Osteoblast (primary cell): ENCODE measurements around the gene PTGER3. TPM values are rescaled to one million over a fixed set of nuclear protein-coding genes. Genes with fewer than 3 reads are reported as not detected.

ENCODE experiments used
- DNase-seq: peaks from one replicate; pipeline ENCODE4 v3.0.0; 2011; ENCODE audit warnings: low spot score, mixed read lengths; ENCODE audit not compliant: insufficient read length; ENCODE audit errors: missing footprints
- H2AFZ ChIP-seq: 2 replicates; pipeline ENCODE4 v1.6.0; 2011; ENCODE audit warnings: mild to moderate bottlenecking, low read length
- H3K27ac ChIP-seq: 2 replicates; pipeline ENCODE4 v1.5.1; 2011; ENCODE audit warnings: mild to moderate bottlenecking, low read depth, low read length, moderate library complexity
- H3K27me3 ChIP-seq: 2 replicates; pipeline ENCODE4 v1.6.0; 2012; ENCODE audit warnings: mild to moderate bottlenecking, control low read depth, inconsistent platforms, low read length, moderate library complexity; ENCODE audit not compliant: insufficient read depth
- H3K36me3 ChIP-seq: 2 replicates; pipeline ENCODE4 v1.5.1; 2011; ENCODE audit warnings: mild to moderate bottlenecking, low read length, control low read depth, moderate library complexity; ENCODE audit not compliant: insufficient read depth
- H3K4me1 ChIP-seq: 2 replicates; pipeline ENCODE4 v1.5.1; 2011; ENCODE audit warnings: mild to moderate bottlenecking, low read length, control low read depth, moderate library complexity; ENCODE audit not compliant: insufficient read depth
- H3K4me2 ChIP-seq: 2 replicates; pipeline ENCODE4 v1.6.0; 2011; ENCODE audit warnings: mild to moderate bottlenecking, low read length; ENCODE audit not compliant: insufficient read depth
- H3K4me3 ChIP-seq: fragments of 200-600 bp; sonication (generic); 3 replicates; pipeline ENCODE4 v1.5.1; 2012; ENCODE audit warnings: mild to moderate bottlenecking, low read length, inconsistent platforms; ENCODE audit not compliant: insufficient read depth
- H3K79me2 ChIP-seq: 2 replicates; pipeline ENCODE4 v1.6.0; 2012; ENCODE audit warnings: mild to moderate bottlenecking, low read length, control low read depth, inconsistent platforms; ENCODE audit not compliant: insufficient read depth
- H3K9me3 ChIP-seq: 2 replicates; pipeline ENCODE4 v1.5.1; 2011; ENCODE audit warnings: low read depth, low read length, control low read depth
- H4K20me1 ChIP-seq: 2 replicates; pipeline ENCODE4 v1.6.0; 2012; ENCODE audit warnings: mild to moderate bottlenecking, low read length, control low read depth; ENCODE audit not compliant: insufficient read depth
- total RNA-seq: library from RNA; depleted of rRNA; stranded (reverse); fragments of >200 nt; gene quantifications from 2 replicates; pipeline ENCODE4 v1.2.3, GENCODE V29; 2012
- TF ChIP-seq, protein P1 (sequence below): IDR thresholded peaks from 2 replicates; pipeline ENCODE4 v1.5.1; 2011; ENCODE audit warnings: mild to moderate bottlenecking, low read depth, low read length, moderate library complexity; ENCODE audit errors: extremely low read depth

PTGER3 gene
- total RNA-seq, 1 donor, result not detected

- Histone ChIP-seq H3K79me2 (peaks cover 9% of the 10 kb centered on the region), H3K9me3 (no peaks in the 10 kb centered on the region), H3K27ac (no peak overlapping the region), H2AFZ (no peak overlapping the region), H3K36me3 (peaks cover 96% of the 10 kb centered on the region), H3K27me3 (no peaks in the 10 kb centered on the region), H3K4me2 (no peak overlapping the region), H3K4me1 (no peaks in the 10 kb centered on the region), H3K4me3 (no peak overlapping the region), H4K20me1 (peaks cover 3% of the 10 kb centered on the region)
- no peak for DNase-seq
- TF ChIP-seq, protein P1, sequence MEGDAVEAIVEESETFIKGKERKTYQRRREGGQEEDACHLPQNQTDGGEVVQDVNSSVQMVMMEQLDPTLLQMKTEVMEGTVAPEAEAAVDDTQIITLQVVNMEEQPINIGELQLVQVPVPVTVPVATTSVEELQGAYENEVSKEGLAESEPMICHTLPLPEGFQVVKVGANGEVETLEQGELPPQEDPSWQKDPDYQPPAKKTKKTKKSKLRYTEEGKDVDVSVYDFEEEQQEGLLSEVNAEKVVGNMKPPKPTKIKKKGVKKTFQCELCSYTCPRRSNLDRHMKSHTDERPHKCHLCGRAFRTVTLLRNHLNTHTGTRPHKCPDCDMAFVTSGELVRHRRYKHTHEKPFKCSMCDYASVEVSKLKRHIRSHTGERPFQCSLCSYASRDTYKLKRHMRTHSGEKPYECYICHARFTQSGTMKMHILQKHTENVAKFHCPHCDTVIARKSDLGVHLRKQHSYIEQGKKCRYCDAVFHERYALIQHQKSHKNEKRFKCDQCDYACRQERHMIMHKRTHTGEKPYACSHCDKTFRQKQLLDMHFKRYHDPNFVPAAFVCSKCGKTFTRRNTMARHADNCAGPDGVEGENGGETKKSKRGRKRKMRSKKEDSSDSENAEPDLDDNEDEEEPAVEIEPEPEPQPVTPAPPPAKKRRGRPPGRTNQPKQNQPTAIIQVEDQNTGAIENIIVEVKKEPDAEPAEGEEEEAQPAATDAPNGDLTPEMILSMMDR, result no peak
These were observed 21.0 kb upstream of the PTGER3 start for GRCh38 chr1:71068325-71069240.

DNA sequence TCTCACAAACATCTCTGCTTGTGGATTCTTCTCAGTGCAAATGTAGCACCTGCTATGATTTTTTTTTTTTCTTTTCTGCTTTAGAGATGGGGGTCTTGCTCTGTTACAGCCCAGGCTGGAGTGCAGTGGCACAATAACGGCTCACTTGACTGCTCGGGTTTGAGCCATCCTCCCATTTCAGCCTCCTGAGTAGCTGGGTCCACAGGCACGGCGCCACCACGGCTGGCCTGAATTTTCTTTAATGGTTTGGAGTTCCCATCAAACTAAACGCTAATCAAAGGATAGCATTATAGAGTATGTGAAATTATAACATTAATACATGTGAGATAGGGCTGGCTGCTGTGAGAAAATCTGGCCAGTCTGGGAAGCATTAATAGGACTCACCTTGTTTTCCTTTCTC, 7.2 kb upstream of the PTGER3 start:
- TF ChIP-seq, protein P1, result no peak
- Histone ChIP-seq H3K9me3 (no peaks in the 10 kb centered on the region), H3K4me2 (no peak overlapping the region), H3K79me2 (no peaks in the 10 kb centered on the region), H2AFZ (no peak overlapping the region), H3K27me3 (no peaks in the 10 kb centered on the region), H4K20me1 (no peaks in the 10 kb centered on the region), H3K27ac (no peak overlapping the region), H3K4me1 (no peaks in the 10 kb centered on the region), H3K4me3 (no peak overlapping the region), H3K36me3 (peaks cover 18% of the 10 kb centered on the region)
- DNase-seq, result no peak

DNA sequence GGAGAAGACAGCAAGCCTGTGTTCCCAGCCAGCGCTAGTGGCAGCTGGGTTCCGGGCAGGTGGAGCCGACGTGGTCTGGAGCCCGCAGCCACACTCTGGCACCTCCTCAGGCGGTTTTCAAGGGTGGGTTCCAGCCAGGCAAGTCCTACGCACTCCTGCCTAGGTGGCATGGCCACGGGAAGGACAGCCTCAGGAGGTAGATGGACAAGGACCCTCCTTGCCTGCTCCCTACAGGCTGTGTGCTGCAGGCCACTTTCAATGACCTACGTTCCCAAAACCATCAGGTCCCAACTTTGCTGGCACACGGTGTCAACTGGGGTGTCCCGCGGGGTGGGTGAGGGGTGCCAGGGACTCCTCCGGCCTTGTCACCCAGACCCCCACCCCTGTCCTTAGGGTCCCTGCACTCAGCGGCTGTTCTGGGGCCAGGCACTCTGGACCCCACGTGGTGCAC, 6.7 kb upstream of the PTGER3 start:
- H3K36me3 ChIP-seq, result peaks cover 16% of the 10 kb centered on the region
- TF ChIP-seq, protein P1, result no peak
- H3K79me2 ChIP-seq, result no peaks in the 10 kb centered on the region
- DNase-seq, result peak; percentile 41
- H3K27ac ChIP-seq, result no peak overlapping the region
- H3K4me1 ChIP-seq, result no peaks in the 10 kb centered on the region
- no peak overlapping the region for H2AFZ ChIP-seq
- no peaks in the 10 kb centered on the region for H4K20me1 ChIP-seq
- no peaks in the 10 kb centered on the region for H3K9me3 ChIP-seq
- H3K4me3 ChIP-seq, result no peak overlapping the region
- no peaks in the 10 kb centered on the region for H3K27me3 ChIP-seq
- H3K4me2 ChIP-seq, result no peak overlapping the region

- no peaks in the 10 kb centered on the region for H4K20me1 ChIP-seq
- H3K4me3 ChIP-seq, result no peak overlapping the region
- H3K4me2 ChIP-seq, result no peak overlapping the region
- H3K4me1 ChIP-seq, result no peaks in the 10 kb centered on the region
- no peaks in the 10 kb centered on the region for H3K9me3 ChIP-seq
- no peak overlapping the region for H3K27ac ChIP-seq
- H3K79me2 ChIP-seq, result no peaks in the 10 kb centered on the region
- peaks cover 4% of the 10 kb centered on the region for H3K27me3 ChIP-seq
- H2AFZ ChIP-seq, result no peak overlapping the region
- peak; percentile 43 for DNase-seq
- TF ChIP-seq, protein P1, result no peak
- peaks cover 11% of the 10 kb centered on the region for H3K36me3 ChIP-seq
These were observed 6.1 kb upstream of the PTGER3 start for GRCh38 chr1:71053758-71054157.
